ENCODE data around the gene TCP11. TPM values are rescaled to one million over a fixed set of nuclear protein-coding genes. Genes with fewer than 3 reads are reported as not detected.

The TCP11 gene
- total and polyA plus RNA-seq, 2 donors (not counting 1 experiment from before 2014, with no cell fraction given), result not detected

DNA sequence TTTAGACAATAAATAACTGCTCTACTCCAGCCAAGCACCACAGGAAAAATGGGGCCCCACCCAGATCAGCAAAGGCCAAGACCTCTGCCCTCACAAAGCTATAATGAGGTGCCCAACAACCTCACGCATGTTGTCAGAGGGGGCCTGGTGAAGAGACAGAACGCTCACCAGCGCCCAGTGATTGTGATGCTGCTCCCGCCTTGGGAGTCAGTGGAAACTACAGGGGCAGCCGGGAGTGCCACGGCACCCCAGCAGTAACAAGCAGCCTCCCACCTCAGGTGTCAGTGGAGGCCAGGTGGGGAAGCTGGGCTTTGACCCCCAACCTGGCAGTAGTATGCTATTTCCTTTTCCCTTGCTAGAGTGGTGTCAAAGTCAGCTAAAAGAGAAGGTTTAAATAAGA lies 47.4 kb downstream of the TCP11 start:
- no peak for ATAC-seq (ENCODE audit: low read depth)
- peaks cover 0 to 5% of the 10 kb centered on the region in 2 experiments for H3K36me3 ChIP-seq (replicated peaks in 1 of 2; ENCODE audit: control extremely low read depth in 1 of 2, control insufficient read depth in 1 of 2, extremely low read depth in 1 of 2, insufficient read depth in 2 of 2, low read length in 1 of 2)
- no peak for DNase-seq
- H3K9me3 ChIP-seq (ENCODE audit: control extremely low read depth in 1 of 3, control insufficient read depth in 2 of 3, insufficient read depth in 1 of 3, low read length in 2 of 3), result no peaks in the 10 kb centered on the region
- H3K27ac ChIP-seq (ENCODE audit: low read length in 2 of 2), result no peak overlapping the region
- Mint-ChIP-seq H3K9me3 (ENCODE audit: insufficient read depth) (no peaks in the 10 kb centered on the region), H3K4me1 (no peaks in the 10 kb centered on the region), H3K27me3 (no peaks in the 10 kb centered on the region), H3K4me3 (no peak overlapping the region), H3K27ac (no peak overlapping the region)
- CTCF ChIA-PET, result interaction anchor here (0.7 kb wide), 1 partner anchor 41 kb away, joined by 3 read pairs; no protein-coding TSS in a partner anchor
- intact Hi-C loops (cut with micrococcal nuclease), result no loop called here
- H3K79me2 ChIP-seq (ENCODE audit: control insufficient read depth, insufficient read depth, low read length), result no peaks in the 10 kb centered on the region
- no peaks in the 10 kb centered on the region for H4K20me1 ChIP-seq (ENCODE audit: control insufficient read depth, insufficient read depth, low read length, poor library complexity, severe bottlenecking)
- POLR2A ChIA-PET, result no interaction called here
- H3K4me3 ChIP-seq (ENCODE audit: control extremely low read depth in 1 of 5, extremely low read depth in 1 of 5, insufficient read depth in 1 of 5, low read depth in 2 of 5, low read length in 4 of 5), result no peak overlapping the region
- H3K27me3 ChIP-seq (replicated peaks in 1 of 4; ENCODE audit: control extremely low read depth in 1 of 4, control insufficient read depth in 3 of 4, insufficient read depth in 4 of 4, low read length in 3 of 4), result no peaks in the 10 kb centered on the region
- TF ChIP-seq, protein P1, sequence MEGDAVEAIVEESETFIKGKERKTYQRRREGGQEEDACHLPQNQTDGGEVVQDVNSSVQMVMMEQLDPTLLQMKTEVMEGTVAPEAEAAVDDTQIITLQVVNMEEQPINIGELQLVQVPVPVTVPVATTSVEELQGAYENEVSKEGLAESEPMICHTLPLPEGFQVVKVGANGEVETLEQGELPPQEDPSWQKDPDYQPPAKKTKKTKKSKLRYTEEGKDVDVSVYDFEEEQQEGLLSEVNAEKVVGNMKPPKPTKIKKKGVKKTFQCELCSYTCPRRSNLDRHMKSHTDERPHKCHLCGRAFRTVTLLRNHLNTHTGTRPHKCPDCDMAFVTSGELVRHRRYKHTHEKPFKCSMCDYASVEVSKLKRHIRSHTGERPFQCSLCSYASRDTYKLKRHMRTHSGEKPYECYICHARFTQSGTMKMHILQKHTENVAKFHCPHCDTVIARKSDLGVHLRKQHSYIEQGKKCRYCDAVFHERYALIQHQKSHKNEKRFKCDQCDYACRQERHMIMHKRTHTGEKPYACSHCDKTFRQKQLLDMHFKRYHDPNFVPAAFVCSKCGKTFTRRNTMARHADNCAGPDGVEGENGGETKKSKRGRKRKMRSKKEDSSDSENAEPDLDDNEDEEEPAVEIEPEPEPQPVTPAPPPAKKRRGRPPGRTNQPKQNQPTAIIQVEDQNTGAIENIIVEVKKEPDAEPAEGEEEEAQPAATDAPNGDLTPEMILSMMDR (IDR thresholded peaks at IDR 0.05), result no peak
- TF ChIP-seq EZH2 (IDR thresholded peaks at IDR 0.05; ENCODE audit: borderline replicate concordance, insufficient read depth, low read depth, low read length, poor library complexity, severe bottlenecking), result no peak
- H3K9ac ChIP-seq (ENCODE audit: low read length), result no peak overlapping the region
- H3K4me1 ChIP-seq (ENCODE audit: control insufficient read depth in 2 of 2, insufficient read depth in 2 of 2, low read length in 2 of 2), result no peaks in the 10 kb centered on the region
- 96% methylated on average over 6 of the region's 6 CpGs for WGBS (ENCODE audit: insufficient coverage)
- H3K4me2 ChIP-seq (replicated peaks; ENCODE audit: low read depth, low read length, poor library complexity, severe bottlenecking), result no peak overlapping the region
- no peak overlapping the region for H2AFZ ChIP-seq (ENCODE audit: insufficient read depth, low read depth, low read length, poor library complexity, severe bottlenecking)

GRCh38 chr6:35093118-35093445 lies 48.1 kb downstream of the TCP11 start:
- no peaks in the 10 kb centered on the region for H3K4me1 ChIP-seq (ENCODE audit: control insufficient read depth in 2 of 2, insufficient read depth in 2 of 2, low read length in 2 of 2)
- H3K4me3 ChIP-seq (ENCODE audit: control extremely low read depth in 1 of 5, extremely low read depth in 1 of 5, insufficient read depth in 1 of 5, low read depth in 2 of 5, low read length in 4 of 5), result no peak overlapping the region
- ATAC-seq (ENCODE audit: low read depth) (no peak), DNase-seq (no peak)
- H3K4me3 Mint-ChIP-seq, result no peak overlapping the region
- H3K27me3 ChIP-seq (replicated peaks in 1 of 4; ENCODE audit: control extremely low read depth in 1 of 4, control insufficient read depth in 3 of 4, insufficient read depth in 4 of 4, low read length in 3 of 4), result no peaks in the 10 kb centered on the region
- no peaks in the 10 kb centered on the region for H3K79me2 ChIP-seq (ENCODE audit: control insufficient read depth, insufficient read depth, low read length)
- H3K9me3 ChIP-seq (ENCODE audit: control extremely low read depth in 1 of 3, control insufficient read depth in 2 of 3, insufficient read depth in 1 of 3, low read length in 2 of 3), result no peaks in the 10 kb centered on the region
- peaks cover 0 to 5% of the 10 kb centered on the region in 2 experiments for H3K36me3 ChIP-seq (replicated peaks in 1 of 2; ENCODE audit: control extremely low read depth in 1 of 2, control insufficient read depth in 1 of 2, extremely low read depth in 1 of 2, insufficient read depth in 2 of 2, low read length in 1 of 2)
- no peak overlapping the region for H3K9ac ChIP-seq (ENCODE audit: low read length)
- no peak overlapping the region for H3K27ac Mint-ChIP-seq
- H3K4me2 ChIP-seq (replicated peaks; ENCODE audit: low read depth, low read length, poor library complexity, severe bottlenecking), result no peak overlapping the region
- H4K20me1 ChIP-seq (ENCODE audit: control insufficient read depth, insufficient read depth, low read length, poor library complexity, severe bottlenecking), result no peaks in the 10 kb centered on the region
- CTCF ChIA-PET, result no interaction called here
- H3K27ac ChIP-seq (ENCODE audit: low read length in 2 of 2), result no peak overlapping the region
- H2AFZ ChIP-seq (ENCODE audit: insufficient read depth, low read depth, low read length, poor library complexity, severe bottlenecking), result no peak overlapping the region
- no peaks in the 10 kb centered on the region for H3K4me1 Mint-ChIP-seq
- intact Hi-C loops (cut with micrococcal nuclease), result no loop called here
- TF ChIP-seq EZH2 (IDR thresholded peaks at IDR 0.05; ENCODE audit: borderline replicate concordance, insufficient read depth, low read depth, low read length, poor library complexity, severe bottlenecking), result no peak
- TF ChIP-seq, protein P1 (IDR thresholded peaks at IDR 0.05), result no peak
- WGBS (ENCODE audit: insufficient coverage), result 100% methylated on average over 2 of the region's 5 CpGs
- no peaks in the 10 kb centered on the region for H3K9me3 Mint-ChIP-seq (ENCODE audit: insufficient read depth)
- H3K27me3 Mint-ChIP-seq, result no peaks in the 10 kb centered on the region
- POLR2A ChIA-PET, result no interaction called here

Measured in B cell (primary cell).